ENCODE data around the gene FHIT.

DNA sequence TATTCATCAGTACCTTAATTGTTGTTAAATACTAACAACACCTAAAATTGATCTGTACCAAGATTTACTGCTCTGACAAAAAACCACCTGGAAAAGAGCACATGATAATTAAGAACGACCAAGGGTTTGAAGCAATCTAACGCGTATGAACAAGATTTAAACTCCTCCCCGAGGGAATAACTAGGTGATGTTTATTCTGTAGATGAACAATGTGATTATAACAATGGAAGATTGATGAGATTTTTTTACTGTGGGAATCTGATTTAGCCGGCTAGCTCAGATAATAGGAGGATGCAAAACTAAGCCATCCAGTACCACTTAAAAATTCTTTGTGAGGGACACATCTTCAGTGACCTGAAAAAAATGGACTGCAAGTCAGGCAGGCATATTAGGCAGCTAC lies 222.1 kb downstream of the FHIT start:
- no peak for TF ChIP-seq EZH2phosphoT487 (conservative IDR thresholded peaks at IDR 0.05; ENCODE audit: low read length)
- TF ChIP-seq, protein P1, sequence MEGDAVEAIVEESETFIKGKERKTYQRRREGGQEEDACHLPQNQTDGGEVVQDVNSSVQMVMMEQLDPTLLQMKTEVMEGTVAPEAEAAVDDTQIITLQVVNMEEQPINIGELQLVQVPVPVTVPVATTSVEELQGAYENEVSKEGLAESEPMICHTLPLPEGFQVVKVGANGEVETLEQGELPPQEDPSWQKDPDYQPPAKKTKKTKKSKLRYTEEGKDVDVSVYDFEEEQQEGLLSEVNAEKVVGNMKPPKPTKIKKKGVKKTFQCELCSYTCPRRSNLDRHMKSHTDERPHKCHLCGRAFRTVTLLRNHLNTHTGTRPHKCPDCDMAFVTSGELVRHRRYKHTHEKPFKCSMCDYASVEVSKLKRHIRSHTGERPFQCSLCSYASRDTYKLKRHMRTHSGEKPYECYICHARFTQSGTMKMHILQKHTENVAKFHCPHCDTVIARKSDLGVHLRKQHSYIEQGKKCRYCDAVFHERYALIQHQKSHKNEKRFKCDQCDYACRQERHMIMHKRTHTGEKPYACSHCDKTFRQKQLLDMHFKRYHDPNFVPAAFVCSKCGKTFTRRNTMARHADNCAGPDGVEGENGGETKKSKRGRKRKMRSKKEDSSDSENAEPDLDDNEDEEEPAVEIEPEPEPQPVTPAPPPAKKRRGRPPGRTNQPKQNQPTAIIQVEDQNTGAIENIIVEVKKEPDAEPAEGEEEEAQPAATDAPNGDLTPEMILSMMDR (IDR thresholded peaks at IDR 0.05; ENCODE audit: insufficient read depth, low read length, poor library complexity, severe bottlenecking), result no peak
